Measurements from ENCODE around the gene ETS1.

- TF ChIP-seq CTCF (IDR thresholded peaks at IDR 0.05) (no peak), POLR2A (IDR thresholded peaks at IDR 0.05) (no peak)
These were observed 105.3 kb downstream of the ETS1 start for GRCh38 chr11:128482092-128482491.
